Esophagus squamous epithelium (tissue), 4 donors: ENCODE measurements around the gene N4BP3.

Source experiments
- POLR2A ChIP-seq, 4 donors: fragments of 450-650 bp; IDR thresholded peaks; one replicate each; pipeline ENCODE4 v1.6.1; 2017; ENCODE audit warnings: antibody characterized with exemption in 4 of 4, mild to moderate bottlenecking in 4 of 4, moderate library complexity in 3 of 4
- TF ChIP-seq, protein P1 (sequence below), 6 experiments: fragments of 450-650 bp in 4 of 6; fragments of 200-600 bp in 2 of 6; sonication (generic) in 2 of 6; IDR thresholded peaks; one replicate each; pipeline ENCODE4 v1.5.1; 2016 to 2019; ENCODE audit warnings: antibody characterized with exemption in 6 of 6, mild to moderate bottlenecking in 4 of 6, moderate library complexity in 4 of 6

DNA sequence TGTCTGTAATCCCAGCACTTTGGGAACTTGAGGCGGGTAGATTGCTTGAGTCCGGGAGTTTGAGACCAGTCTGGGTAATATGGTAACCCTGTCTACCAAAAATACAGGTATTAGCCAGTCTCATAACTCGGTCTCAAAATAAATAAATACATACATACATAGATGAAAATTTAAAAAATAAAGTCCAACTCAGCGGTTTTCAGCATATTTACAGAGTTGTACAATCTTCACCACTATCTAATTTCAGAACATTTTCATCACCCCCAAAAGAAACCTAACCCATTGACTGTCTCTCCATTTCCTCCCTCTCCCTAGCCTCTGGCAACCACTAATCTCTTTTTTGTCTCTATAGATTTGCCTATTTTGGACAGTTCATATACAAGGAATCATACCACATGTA is 28.2 kb downstream of the N4BP3 start:
- TF ChIP-seq, protein P1, sequence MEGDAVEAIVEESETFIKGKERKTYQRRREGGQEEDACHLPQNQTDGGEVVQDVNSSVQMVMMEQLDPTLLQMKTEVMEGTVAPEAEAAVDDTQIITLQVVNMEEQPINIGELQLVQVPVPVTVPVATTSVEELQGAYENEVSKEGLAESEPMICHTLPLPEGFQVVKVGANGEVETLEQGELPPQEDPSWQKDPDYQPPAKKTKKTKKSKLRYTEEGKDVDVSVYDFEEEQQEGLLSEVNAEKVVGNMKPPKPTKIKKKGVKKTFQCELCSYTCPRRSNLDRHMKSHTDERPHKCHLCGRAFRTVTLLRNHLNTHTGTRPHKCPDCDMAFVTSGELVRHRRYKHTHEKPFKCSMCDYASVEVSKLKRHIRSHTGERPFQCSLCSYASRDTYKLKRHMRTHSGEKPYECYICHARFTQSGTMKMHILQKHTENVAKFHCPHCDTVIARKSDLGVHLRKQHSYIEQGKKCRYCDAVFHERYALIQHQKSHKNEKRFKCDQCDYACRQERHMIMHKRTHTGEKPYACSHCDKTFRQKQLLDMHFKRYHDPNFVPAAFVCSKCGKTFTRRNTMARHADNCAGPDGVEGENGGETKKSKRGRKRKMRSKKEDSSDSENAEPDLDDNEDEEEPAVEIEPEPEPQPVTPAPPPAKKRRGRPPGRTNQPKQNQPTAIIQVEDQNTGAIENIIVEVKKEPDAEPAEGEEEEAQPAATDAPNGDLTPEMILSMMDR (IDR thresholded peaks at IDR 0.05): no peak
- no peak for TF ChIP-seq POLR2A (IDR thresholded peaks at IDR 0.05)
